Sigmoid colon (tissue), 7 donors: Measurements from ENCODE around the gene CREB3L2. TPM values are rescaled to one million over a fixed set of nuclear protein-coding genes. Genes with fewer than 3 reads are reported as not detected.

Experiments used
- DNase-seq: peaks from one replicate; pipeline ENCODE4 v3.0.0-alpha.2; 2019
- H3K27ac ChIP-seq, 4 donors: fragments of 200-600 bp; sonication (generic); one replicate each; pipeline ENCODE4 v1.5.1; 2016 to 2019; ENCODE audit warnings: mild to moderate bottlenecking in 1 of 4
- H3K27me3 ChIP-seq, 3 donors: fragments of 200-600 bp; sonication (generic); one replicate each; pipeline ENCODE4 v1.5.1; 2019; ENCODE audit warnings: mild to moderate bottlenecking in 1 of 3
- H3K36me3 ChIP-seq, 4 donors: fragments of 200-600 bp; sonication (generic); one replicate each; pipeline ENCODE4 v1.5.1; 2016 to 2019
- H3K4me1 ChIP-seq, 4 donors: fragments of 200-600 bp; sonication (generic); one replicate each; pipeline ENCODE4 v1.5.1; 2017 to 2019
- H3K4me3 ChIP-seq, 4 donors: fragments of 200-600 bp; sonication (generic); one replicate each; pipeline ENCODE4 v1.5.1; 2017 to 2019; ENCODE audit warnings: mild to moderate bottlenecking in 2 of 4, moderate library complexity in 1 of 4
- H3K9me3 ChIP-seq, 4 donors: fragments of 200-600 bp in 3 of 4; sonication (generic) in 3 of 4; one replicate each; pipeline versions ENCODE4 v1.5.1 to v1.6.1; 2013 to 2019
- EP300 ChIP-seq, 4 donors: sonication (generic); formaldehyde crosslinking; IDR thresholded peaks; one replicate each; pipeline ENCODE4 v1.6.1; 2017; ENCODE audit warnings: antibody characterized with exemption in 4 of 4
- POLR2A ChIP-seq, 2 donors: fragments of 450-650 bp; IDR thresholded peaks; one replicate each; pipeline ENCODE4 v1.6.1; 2016; ENCODE audit warnings: antibody characterized with exemption in 2 of 2, mild to moderate bottlenecking in 2 of 2, moderate library complexity in 2 of 2
- POLR2AphosphoS5 ChIP-seq, 4 donors: sonication (generic); formaldehyde crosslinking; IDR thresholded peaks; one replicate each; pipeline ENCODE4 v1.6.1; 2017; ENCODE audit warnings: antibody characterized with exemption in 4 of 4
- WGBS, 2 donors: extraction: QIAGEN DNeasy Blood & Tissue Kit; methylation state at CpG; one replicate each; pipeline ENCODE4 v1.1.7; 2013; 5-methylcytosine and 5-hydroxymethylcytosine counted together
- intact Hi-C: fragments of 100-400 bp; cut with DNase I; formaldehyde crosslinking; loops from one replicate; pipeline ENCODE4 v1.15.1; 2023
- polyA plus RNA-seq, 3 donors: library from polyadenylated mRNA; stranded (reverse); fragments of 200-250 nt; gene quantifications; one replicate each; pipeline ENCODE4 v1.2.3, GENCODE V29; 2013
- total RNA-seq, 4 donors: library from RNA; depleted of rRNA; stranded (reverse); fragments of >200 nt; gene quantifications; one replicate each; pipeline ENCODE4 v1.1.0, GENCODE V29; 2016
- TF ChIP-seq, protein P1 (sequence below), 4 experiments: fragments of 450-650 bp in 3 of 4; fragments of 200-600 bp in 1 of 4; IDR thresholded peaks; one replicate each; pipeline ENCODE4 v1.5.1; 2016 to 2019; ENCODE audit warnings: antibody characterized with exemption in 4 of 4, mild to moderate bottlenecking in 3 of 4, moderate library complexity in 2 of 4
- donor health status: healthy with polysubstance abuse.
- donor health status: Bipolar disorder and iron deficiency.
- donor health status: healthy.

The CREB3L2 gene
- total and polyA plus RNA-seq, 7 donors = 3.0 to 41.3 (median 26.0) TPM

DNA sequence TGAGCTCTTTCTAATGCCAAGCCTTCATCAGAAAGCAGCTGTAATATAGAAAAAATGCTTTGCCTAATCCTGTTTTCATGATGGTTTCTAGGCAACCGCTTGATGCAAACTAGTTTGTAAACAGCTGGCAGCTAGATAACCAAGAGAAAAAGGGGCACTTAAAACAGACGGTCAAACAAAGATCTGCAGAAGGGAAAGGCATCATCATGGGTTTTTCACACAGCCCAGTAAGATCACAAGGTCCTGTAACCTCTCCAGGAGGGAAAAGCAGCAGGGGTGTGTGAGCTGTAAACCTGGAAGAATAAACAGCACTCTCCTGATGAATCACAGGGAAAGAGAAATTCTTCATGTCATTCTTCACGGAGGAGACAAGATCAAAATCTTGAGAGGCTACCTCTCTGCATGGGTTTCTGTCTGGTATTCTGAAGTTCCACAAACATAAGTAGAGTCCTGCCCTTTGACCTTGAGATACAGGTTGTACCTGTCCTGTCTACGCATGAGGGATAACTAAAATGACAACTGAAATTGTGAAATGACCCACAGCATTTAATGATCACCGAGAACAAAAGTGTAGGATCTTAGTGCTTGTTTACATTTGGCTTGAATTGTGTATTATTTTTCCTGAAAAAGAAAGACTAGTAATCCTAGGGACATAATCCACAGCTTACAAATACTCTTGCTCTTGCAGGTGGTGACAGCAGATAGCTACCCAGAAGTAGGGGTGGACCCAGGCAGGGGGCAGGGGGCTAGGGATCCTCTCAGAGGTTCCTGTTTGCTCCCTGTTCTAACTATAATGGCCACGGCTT is 48.0 kb downstream of the CREB3L2 start:
- no peak overlapping the region for H3K4me3 ChIP-seq
- TF ChIP-seq POLR2A (IDR thresholded peaks at IDR 0.05) (no peak), EP300 (IDR thresholded peaks at IDR 0.05) (peak in 1 of 4 donors; percentile 65), POLR2AphosphoS5 (IDR thresholded peaks at IDR 0.05) (peak; percentile 40 to 85 (median 76))
- TF ChIP-seq, protein P1, sequence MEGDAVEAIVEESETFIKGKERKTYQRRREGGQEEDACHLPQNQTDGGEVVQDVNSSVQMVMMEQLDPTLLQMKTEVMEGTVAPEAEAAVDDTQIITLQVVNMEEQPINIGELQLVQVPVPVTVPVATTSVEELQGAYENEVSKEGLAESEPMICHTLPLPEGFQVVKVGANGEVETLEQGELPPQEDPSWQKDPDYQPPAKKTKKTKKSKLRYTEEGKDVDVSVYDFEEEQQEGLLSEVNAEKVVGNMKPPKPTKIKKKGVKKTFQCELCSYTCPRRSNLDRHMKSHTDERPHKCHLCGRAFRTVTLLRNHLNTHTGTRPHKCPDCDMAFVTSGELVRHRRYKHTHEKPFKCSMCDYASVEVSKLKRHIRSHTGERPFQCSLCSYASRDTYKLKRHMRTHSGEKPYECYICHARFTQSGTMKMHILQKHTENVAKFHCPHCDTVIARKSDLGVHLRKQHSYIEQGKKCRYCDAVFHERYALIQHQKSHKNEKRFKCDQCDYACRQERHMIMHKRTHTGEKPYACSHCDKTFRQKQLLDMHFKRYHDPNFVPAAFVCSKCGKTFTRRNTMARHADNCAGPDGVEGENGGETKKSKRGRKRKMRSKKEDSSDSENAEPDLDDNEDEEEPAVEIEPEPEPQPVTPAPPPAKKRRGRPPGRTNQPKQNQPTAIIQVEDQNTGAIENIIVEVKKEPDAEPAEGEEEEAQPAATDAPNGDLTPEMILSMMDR (IDR thresholded peaks at IDR 0.05) = no peak
- intact Hi-C loops = loop anchor here (2.0 kb wide), 1 partner anchor 39 kb away; no protein-coding TSS in a partner anchor
- no peak for DNase-seq
- H3K36me3 ChIP-seq = peaks cover 0 to 9% (median 0%) of the 10 kb centered on the region in 4 donors
- no peaks in the 10 kb centered on the region for H3K27me3 ChIP-seq
- H3K27ac ChIP-seq = peak overlapping the region; percentile 75 to 91 (median 84)
- no peaks in the 10 kb centered on the region for H3K9me3 ChIP-seq
- 19 to 44% methylated on average over 6 of the region's 6 CpGs for WGBS, 2 donors
- H3K4me1 ChIP-seq = peaks cover 0 to 91% (median 75%) of the 10 kb centered on the region in 4 donors

DNA sequence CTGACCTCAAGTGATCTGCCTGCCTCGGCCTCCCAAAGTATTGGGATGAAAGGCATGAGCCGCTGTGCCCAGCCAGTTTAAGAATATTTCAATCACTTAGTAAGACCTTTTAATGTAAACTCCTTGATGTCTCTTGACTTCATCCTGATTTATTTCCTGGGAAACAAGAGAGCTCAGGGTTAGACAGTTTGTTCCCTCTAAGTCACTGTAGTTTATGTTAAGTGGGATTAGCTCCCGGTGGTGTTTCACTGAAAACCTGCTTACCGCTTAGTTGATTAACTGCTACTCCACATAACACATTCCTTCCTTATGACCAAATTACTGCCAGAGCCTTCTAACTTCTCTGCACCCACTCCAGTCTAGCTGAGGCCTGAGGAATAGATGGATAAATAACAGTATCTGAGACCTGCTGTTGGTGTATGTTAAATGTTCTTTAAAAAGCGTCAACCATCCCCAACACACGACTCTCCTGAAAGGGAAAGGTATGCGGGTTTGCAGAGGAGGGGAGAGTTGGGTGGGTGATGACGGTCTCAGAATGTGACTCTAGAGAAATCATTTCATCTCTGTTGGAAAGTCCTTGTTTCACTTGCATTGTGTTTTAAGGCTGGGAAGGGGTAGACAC is 48.7 kb downstream of the CREB3L2 start:
- TF ChIP-seq POLR2A (IDR thresholded peaks at IDR 0.05) (no peak), EP300 (IDR thresholded peaks at IDR 0.05) (peak in 3 of 4 donors; percentile 64 to 75 (median 72)), POLR2AphosphoS5 (IDR thresholded peaks at IDR 0.05) (peak; percentile 59 to 87 (median 86))
- TF ChIP-seq, protein P1 (IDR thresholded peaks at IDR 0.05) = no peak
- no peaks in the 10 kb centered on the region for H3K27me3 ChIP-seq
- H3K36me3 ChIP-seq = peaks cover 0 to 5% (median 0%) of the 10 kb centered on the region in 4 donors
- H3K4me3 ChIP-seq = no peak overlapping the region
- intact Hi-C loops = loop anchor here (2.0 kb wide), 1 partner anchor 40 kb away; no protein-coding TSS in a partner anchor
- 69 to 72% methylated on average over 8 of the region's 8 CpGs for WGBS, 2 donors
- no peak for DNase-seq
- peak overlapping the region; percentile 75 to 91 (median 84) for H3K27ac ChIP-seq
- peaks cover 0 to 91% (median 72%) of the 10 kb centered on the region in 4 donors for H3K4me1 ChIP-seq
- H3K9me3 ChIP-seq = no peaks in the 10 kb centered on the region

DNA sequence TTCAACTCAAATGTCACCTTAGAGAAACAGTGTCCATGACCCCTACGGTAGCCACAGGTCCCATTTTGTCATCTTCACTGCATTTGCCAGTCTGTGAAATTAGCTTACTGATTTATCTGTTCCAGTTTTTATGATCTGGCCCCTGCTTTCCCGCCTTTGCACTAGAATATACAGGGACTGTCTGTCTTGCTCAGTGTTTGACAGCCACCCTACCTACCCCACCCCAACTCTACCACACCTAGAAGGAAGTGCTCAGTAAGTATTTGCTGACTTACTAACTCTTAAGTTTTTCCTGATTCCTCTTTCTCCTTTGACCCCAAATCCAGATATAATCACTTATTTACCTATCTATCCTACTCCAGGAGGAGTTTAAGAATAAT is 49.5 kb downstream of the CREB3L2 start:
- H3K4me3 ChIP-seq = no peak overlapping the region
- WGBS, 2 donors = 21 to 70% methylated on average over 2 of the region's 2 CpGs
- TF ChIP-seq POLR2A (IDR thresholded peaks at IDR 0.05) = no peak
- no peak for TF ChIP-seq POLR2AphosphoS5 (IDR thresholded peaks at IDR 0.05)
- TF ChIP-seq, protein P1 (IDR thresholded peaks at IDR 0.05) = no peak
- TF ChIP-seq EP300 (IDR thresholded peaks at IDR 0.05) = no peak
- peak overlapping the region; percentile 75 to 91 (median 84) for H3K27ac ChIP-seq
- H3K27me3 ChIP-seq = no peaks in the 10 kb centered on the region
- H3K4me1 ChIP-seq = peaks cover 0 to 89% (median 72%) of the 10 kb centered on the region in 4 donors
- no peak for DNase-seq
- H3K9me3 ChIP-seq = no peaks in the 10 kb centered on the region
- no peaks in the 10 kb centered on the region for H3K36me3 ChIP-seq
- intact Hi-C loops = loop anchor here (2.0 kb wide), 1 partner anchor 40 kb away; no protein-coding TSS in a partner anchor

DNA sequence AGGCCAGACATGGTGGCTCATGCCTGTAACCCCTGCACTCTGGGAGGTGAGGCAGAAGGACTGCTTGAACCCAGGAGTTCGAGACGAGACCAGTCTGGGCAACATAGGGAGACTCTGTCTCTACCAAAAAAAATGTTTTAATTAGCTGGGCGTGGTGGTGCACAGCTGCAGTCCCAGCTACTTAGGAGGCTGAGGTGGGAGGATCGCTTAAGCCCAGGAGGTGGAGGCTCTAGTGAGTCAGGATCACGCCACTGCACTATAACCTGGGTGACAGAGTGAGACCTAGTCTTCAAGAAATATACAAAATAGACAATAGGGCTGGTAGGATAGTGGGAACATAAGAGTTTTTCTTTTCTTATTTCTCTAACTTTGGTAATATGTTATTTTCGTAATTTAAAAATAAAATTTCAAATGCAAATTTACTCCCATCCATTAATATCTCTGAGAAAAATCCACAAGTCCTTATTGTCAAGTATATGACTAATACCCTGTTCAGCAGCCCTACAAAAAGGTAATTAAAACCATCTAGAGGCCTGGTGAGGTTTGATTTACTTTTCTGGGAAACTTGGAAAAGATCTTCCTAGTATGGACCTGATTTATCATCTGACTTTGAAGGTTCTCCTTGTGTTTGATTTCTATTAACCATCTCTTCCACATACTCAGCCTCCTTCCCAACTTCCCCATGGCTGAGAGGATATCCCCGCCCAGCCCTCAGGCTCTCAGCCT is 50.0 kb downstream of the CREB3L2 start:
- 88 to 93% methylated on average over 7 of the region's 7 CpGs for WGBS, 2 donors
- peaks cover 0 to 84% (median 69%) of the 10 kb centered on the region in 4 donors for H3K4me1 ChIP-seq
- H3K4me3 ChIP-seq = no peak overlapping the region
- no peak for TF ChIP-seq POLR2AphosphoS5 (IDR thresholded peaks at IDR 0.05)
- TF ChIP-seq, protein P1 (IDR thresholded peaks at IDR 0.05) = no peak
- H3K9me3 ChIP-seq = no peaks in the 10 kb centered on the region
- H3K27me3 ChIP-seq = no peaks in the 10 kb centered on the region
- peak overlapping the region; percentile 75 to 91 (median 84) for H3K27ac ChIP-seq
- DNase-seq = no peak
- intact Hi-C loops = loop anchor here (2.0 kb wide), 1 partner anchor 41 kb away; no protein-coding TSS in a partner anchor
- no peaks in the 10 kb centered on the region for H3K36me3 ChIP-seq
